ENCODE measurements around the gene GPR78.

The GPR78 gene

DNA sequence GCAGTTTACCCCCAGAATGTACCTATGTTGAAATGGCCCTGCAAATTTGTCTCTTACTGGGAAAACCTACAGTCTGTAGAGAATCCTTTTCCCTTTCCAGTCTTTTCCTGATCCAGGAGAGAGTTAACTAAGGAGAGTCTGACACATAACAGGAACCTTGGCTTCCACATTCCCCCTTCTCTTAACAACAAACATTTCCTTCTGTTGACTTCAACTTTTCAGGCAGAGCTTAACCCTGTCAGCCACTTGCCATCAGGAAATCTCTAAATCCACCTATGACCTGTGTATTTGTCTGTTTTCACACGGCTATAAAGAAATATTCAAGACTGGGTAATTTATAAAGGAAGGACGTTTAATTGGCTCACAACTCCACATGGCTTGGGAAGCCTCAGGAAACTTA lies 45.6 kb upstream of the GPR78 start:
- H2AFZ ChIP-seq (ENCODE audit: low read depth): no peak overlapping the region
- H3K27ac ChIP-seq: peak overlapping the region; percentile 20; the same call in 1 of the 2 replicates
- H3K4me2 ChIP-seq: no peak overlapping the region

DNA sequence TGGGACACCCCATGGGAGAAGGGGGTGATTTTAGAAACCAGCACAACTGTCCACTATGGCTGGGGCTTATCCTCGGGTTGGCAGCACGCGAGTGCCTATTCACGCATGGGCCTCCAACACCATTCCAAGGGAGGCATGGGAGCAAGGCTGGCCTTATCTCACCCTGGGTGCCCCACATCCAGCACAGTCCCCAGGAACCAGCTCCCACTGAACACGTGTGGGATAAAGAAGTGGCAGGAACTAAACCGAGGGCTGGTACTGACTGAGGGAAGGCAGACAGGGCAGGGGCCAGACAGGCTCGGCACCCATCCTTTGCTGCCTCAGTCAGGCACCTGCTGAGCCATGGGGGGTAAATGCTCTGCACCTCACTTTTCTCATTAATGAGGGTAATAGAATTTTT lies 43.7 kb upstream of the GPR78 start:
- H4K20me1 ChIP-seq (ENCODE audit: insufficient read depth): no peaks in the 10 kb centered on the region
- peaks cover 36% of the 10 kb centered on the region for H3K4me1 ChIP-seq (ENCODE audit: low read depth, poor library complexity, severe bottlenecking)
- H3K79me2 ChIP-seq (ENCODE audit: insufficient read depth, low read depth): no peaks in the 10 kb centered on the region
- H2AFZ ChIP-seq (ENCODE audit: low read depth): no peak overlapping the region
- H3K36me3 ChIP-seq (ENCODE audit: insufficient read depth): no peaks in the 10 kb centered on the region
- no peak overlapping the region for H3K4me3 ChIP-seq (IDR thresholded peaks at IDR 0.05; ENCODE audit: insufficient read depth, low read depth, low read length)
- H3K9ac ChIP-seq: no peak overlapping the region
- TF ChIP-seq, protein P1, sequence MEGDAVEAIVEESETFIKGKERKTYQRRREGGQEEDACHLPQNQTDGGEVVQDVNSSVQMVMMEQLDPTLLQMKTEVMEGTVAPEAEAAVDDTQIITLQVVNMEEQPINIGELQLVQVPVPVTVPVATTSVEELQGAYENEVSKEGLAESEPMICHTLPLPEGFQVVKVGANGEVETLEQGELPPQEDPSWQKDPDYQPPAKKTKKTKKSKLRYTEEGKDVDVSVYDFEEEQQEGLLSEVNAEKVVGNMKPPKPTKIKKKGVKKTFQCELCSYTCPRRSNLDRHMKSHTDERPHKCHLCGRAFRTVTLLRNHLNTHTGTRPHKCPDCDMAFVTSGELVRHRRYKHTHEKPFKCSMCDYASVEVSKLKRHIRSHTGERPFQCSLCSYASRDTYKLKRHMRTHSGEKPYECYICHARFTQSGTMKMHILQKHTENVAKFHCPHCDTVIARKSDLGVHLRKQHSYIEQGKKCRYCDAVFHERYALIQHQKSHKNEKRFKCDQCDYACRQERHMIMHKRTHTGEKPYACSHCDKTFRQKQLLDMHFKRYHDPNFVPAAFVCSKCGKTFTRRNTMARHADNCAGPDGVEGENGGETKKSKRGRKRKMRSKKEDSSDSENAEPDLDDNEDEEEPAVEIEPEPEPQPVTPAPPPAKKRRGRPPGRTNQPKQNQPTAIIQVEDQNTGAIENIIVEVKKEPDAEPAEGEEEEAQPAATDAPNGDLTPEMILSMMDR (conservative IDR thresholded peaks at IDR 0.05; ENCODE audit: low read depth, low read length): no peak
- no peak overlapping the region for H3K4me2 ChIP-seq
- H3K27ac ChIP-seq: no peak overlapping the region
- no peaks in the 10 kb centered on the region for H3K27me3 ChIP-seq (ENCODE audit: insufficient read depth, low read depth)

More for the DNA sequence above, 45.6 kb upstream of the GPR78 start:
- no peak overlapping the region for H3K9ac ChIP-seq
- peaks cover 29% of the 10 kb centered on the region for H3K4me1 ChIP-seq (ENCODE audit: low read depth, poor library complexity, severe bottlenecking)
- TF ChIP-seq, protein P1 (conservative IDR thresholded peaks at IDR 0.05; ENCODE audit: low read depth, low read length): no peak
- H4K20me1 ChIP-seq (ENCODE audit: insufficient read depth): no peaks in the 10 kb centered on the region
- no peaks in the 10 kb centered on the region for H3K79me2 ChIP-seq (ENCODE audit: insufficient read depth, low read depth)
- H3K4me3 ChIP-seq (IDR thresholded peaks at IDR 0.05; ENCODE audit: insufficient read depth, low read depth, low read length): no peak overlapping the region
- H3K36me3 ChIP-seq (ENCODE audit: insufficient read depth): no peaks in the 10 kb centered on the region
- H3K27me3 ChIP-seq (ENCODE audit: insufficient read depth, low read depth): no peaks in the 10 kb centered on the region

DNA sequence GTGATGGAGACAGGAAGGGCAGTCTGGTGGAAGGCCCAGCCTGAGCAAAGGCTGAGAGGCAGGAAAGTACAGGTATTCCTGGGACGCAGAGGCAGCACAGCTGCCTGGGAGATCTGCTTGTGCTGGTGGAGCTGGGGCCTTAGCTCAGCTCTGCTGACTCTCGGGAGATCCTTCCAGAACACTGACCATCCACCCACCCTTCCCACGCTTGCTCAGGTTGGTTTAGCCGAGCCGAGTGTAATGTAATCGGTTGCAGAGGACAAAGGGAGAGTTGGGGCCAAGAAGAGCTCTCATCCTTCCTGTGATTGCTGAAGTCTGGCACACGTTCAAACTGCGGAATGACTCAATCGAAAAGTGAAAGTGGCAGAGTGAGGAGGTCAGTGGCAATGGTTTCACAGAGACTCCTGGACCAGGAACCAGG lies 43.1 kb upstream of the GPR78 start:
- no peaks in the 10 kb centered on the region for H3K79me2 ChIP-seq (ENCODE audit: insufficient read depth, low read depth)
- no peak overlapping the region for H3K27ac ChIP-seq
- no peak overlapping the region for H3K4me3 ChIP-seq (IDR thresholded peaks at IDR 0.05; ENCODE audit: insufficient read depth, low read depth, low read length)
- H3K4me2 ChIP-seq: no peak overlapping the region
- H4K20me1 ChIP-seq (ENCODE audit: insufficient read depth): no peaks in the 10 kb centered on the region
- H3K36me3 ChIP-seq (ENCODE audit: insufficient read depth): no peaks in the 10 kb centered on the region
- H2AFZ ChIP-seq (ENCODE audit: low read depth): no peak overlapping the region
- H3K4me1 ChIP-seq (ENCODE audit: low read depth, poor library complexity, severe bottlenecking): peaks cover 36% of the 10 kb centered on the region
- H3K27me3 ChIP-seq (ENCODE audit: insufficient read depth, low read depth): no peaks in the 10 kb centered on the region
- no peak overlapping the region for H3K9ac ChIP-seq
- TF ChIP-seq, protein P1 (conservative IDR thresholded peaks at IDR 0.05; ENCODE audit: low read depth, low read length): no peak

DNA sequence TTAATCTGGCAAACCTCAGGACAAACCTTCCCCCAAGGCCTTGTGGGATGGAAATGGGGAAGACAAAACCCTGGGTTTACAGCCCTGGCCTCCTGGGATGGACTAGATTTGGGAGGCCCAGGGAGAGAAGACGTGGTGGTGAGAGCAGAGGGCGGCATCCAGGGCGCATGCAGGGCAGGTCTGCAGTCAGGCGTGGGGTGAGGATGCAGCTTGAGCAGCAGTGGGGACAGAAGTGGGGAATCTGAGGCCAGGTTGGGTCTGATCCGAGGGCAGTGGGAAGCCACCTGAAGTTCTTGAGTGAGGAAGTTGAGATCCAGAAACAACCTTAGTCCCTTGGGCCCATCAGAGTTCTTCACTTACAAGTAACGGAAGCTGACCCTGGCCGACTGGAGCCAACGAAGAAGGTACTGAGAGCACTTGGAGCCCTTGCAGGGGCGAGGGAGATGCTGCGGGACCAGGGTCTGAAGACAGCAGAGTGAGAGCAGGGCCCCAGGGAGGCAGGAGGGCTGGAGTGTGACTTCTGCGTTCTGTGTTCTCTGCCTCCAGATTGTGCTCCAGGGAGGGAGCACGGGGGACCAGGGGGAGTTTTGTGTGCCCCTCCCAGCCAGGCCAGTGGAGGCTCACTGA lies 42.0 kb upstream of the GPR78 start:
- no peak overlapping the region for H3K9ac ChIP-seq
- no peak overlapping the region for H3K27ac ChIP-seq
- TF ChIP-seq, protein P1 (conservative IDR thresholded peaks at IDR 0.05; ENCODE audit: low read depth, low read length): no peak
- no peaks in the 10 kb centered on the region for H4K20me1 ChIP-seq (ENCODE audit: insufficient read depth)
- H2AFZ ChIP-seq (ENCODE audit: low read depth): no peak overlapping the region
- H3K36me3 ChIP-seq (ENCODE audit: insufficient read depth): no peaks in the 10 kb centered on the region
- no peaks in the 10 kb centered on the region for H3K27me3 ChIP-seq (ENCODE audit: insufficient read depth, low read depth)
- peaks cover 29% of the 10 kb centered on the region for H3K4me1 ChIP-seq (ENCODE audit: low read depth, poor library complexity, severe bottlenecking)
- H3K4me2 ChIP-seq: no peak overlapping the region
- no peak overlapping the region for H3K4me3 ChIP-seq (IDR thresholded peaks at IDR 0.05; ENCODE audit: insufficient read depth, low read depth, low read length)
- H3K79me2 ChIP-seq (ENCODE audit: insufficient read depth, low read depth): no peaks in the 10 kb centered on the region
